Cardiac muscle cell (in vitro differentiated cells and primary cell): ENCODE data around the gene RNF111. TPM values are rescaled to one million over a fixed set of nuclear protein-coding genes. Genes with fewer than 3 reads are reported as not detected.
"Not testable (repeated sequence)": the region's sequence is repeated elsewhere in the genome, so short reads cannot be mapped to it uniquely, and the experiment has no call there.

Source experiments
- DNase-seq, 2 donors: peaks; one replicate each; pipeline versions ENCODE4 v3.0.0 to v3.0.0-alpha.2; 2010 to 2017; ENCODE audit warnings: low read depth in 1 of 2, low spot score in 1 of 2
- H3K27ac ChIP-seq: fragments of 200-600 bp; sonication (generic); 2 replicates; pipeline ENCODE4 v1.5.1; 2016
- H3K27me3 ChIP-seq: fragments of 200-600 bp; sonication (generic); 2 replicates; pipeline ENCODE4 v1.6.0; 2016; ENCODE audit warnings: control low read depth
- H3K36me3 ChIP-seq: fragments of 200-600 bp; sonication (generic); 2 replicates; pipeline ENCODE4 v1.5.1; 2016; ENCODE audit warnings: control low read depth
- H3K4me1 ChIP-seq: fragments of 200-600 bp; sonication (generic); 2 replicates; pipeline ENCODE4 v1.8.1; 2017; ENCODE audit warnings: low read depth, mild to moderate bottlenecking, mixed run types
- H3K4me3 ChIP-seq: fragments of 200-600 bp; sonication (generic); 2 replicates; pipeline ENCODE4 v1.5.1; 2016; ENCODE audit warnings: mild to moderate bottlenecking
- H3K9me3 ChIP-seq: fragments of 200-600 bp; sonication (generic); 2 replicates; pipeline ENCODE4 v1.5.1; 2017; ENCODE audit warnings: low read depth, mild to moderate bottlenecking, control low read depth
- polyA plus RNA-seq: library from polyadenylated mRNA; unstranded; fragments of >200 nt; fragmentation: Nextera tagmentation; extraction: Ambion mirVana; gene quantifications from 2 replicates; pipeline ENCODE4 v1.2.1, GENCODE V29; 2016
- total RNA-seq: library from RNA; depleted of rRNA; stranded (reverse); fragments of >200 nt; gene quantifications from 2 replicates; pipeline ENCODE4 v1.2.3, GENCODE V29; 2016
- TF ChIP-seq, protein P1 (sequence below): IDR thresholded peaks from 2 replicates; pipeline ENCODE4 v1.5.1; 2012; ENCODE audit warnings: low read depth, mild to moderate bottlenecking, low read length

The RNF111 gene
- total and polyA plus RNA-seq, 2 experiments from 2014 or later = 12.4 to 15.1 TPM

GRCh38 chr15:59124261-59124660 is 136.8 kb downstream of the RNF111 start:
- H3K27ac ChIP-seq = no peak overlapping the region
- no peaks in the 10 kb centered on the region for H3K36me3 ChIP-seq
- DNase-seq = no peak

DNA sequence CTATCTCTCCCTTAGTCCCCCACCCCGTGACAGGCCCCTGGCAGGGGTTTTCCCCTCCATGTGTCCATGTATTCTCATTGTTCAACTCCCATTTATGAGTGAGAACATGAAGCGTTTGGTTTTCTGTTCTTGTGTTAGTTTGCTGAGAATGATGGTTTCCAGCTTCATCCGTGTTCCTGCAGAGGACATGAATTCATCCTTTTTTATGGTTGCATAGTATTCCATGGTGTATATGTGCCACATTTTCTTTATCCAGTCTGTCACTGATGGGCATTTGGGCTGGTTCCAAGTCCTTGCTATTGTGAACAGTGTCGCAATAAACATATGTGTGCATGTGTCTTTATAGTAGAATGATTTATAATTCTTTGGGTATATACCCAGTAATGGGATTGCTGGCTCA is 138.2 kb downstream of the RNF111 start:
- not testable (repeated sequence) for H3K27me3 ChIP-seq, DNase-seq, H3K27ac ChIP-seq, H3K4me3 ChIP-seq, H3K9me3 ChIP-seq, H3K4me1 ChIP-seq, H3K36me3 ChIP-seq

More at GRCh38 chr15:59124261-59124660, 136.8 kb downstream of the RNF111 start:
- no peaks in the 10 kb centered on the region for H3K27me3 ChIP-seq
- no peak overlapping the region for H3K4me3 ChIP-seq
- no peaks in the 10 kb centered on the region for H3K4me1 ChIP-seq
- TF ChIP-seq, protein P1, sequence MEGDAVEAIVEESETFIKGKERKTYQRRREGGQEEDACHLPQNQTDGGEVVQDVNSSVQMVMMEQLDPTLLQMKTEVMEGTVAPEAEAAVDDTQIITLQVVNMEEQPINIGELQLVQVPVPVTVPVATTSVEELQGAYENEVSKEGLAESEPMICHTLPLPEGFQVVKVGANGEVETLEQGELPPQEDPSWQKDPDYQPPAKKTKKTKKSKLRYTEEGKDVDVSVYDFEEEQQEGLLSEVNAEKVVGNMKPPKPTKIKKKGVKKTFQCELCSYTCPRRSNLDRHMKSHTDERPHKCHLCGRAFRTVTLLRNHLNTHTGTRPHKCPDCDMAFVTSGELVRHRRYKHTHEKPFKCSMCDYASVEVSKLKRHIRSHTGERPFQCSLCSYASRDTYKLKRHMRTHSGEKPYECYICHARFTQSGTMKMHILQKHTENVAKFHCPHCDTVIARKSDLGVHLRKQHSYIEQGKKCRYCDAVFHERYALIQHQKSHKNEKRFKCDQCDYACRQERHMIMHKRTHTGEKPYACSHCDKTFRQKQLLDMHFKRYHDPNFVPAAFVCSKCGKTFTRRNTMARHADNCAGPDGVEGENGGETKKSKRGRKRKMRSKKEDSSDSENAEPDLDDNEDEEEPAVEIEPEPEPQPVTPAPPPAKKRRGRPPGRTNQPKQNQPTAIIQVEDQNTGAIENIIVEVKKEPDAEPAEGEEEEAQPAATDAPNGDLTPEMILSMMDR = no peak
- no peaks in the 10 kb centered on the region for H3K9me3 ChIP-seq

- not testable (repeated sequence) for H3K4me1 ChIP-seq, DNase-seq, H3K27ac ChIP-seq, H3K36me3 ChIP-seq, H3K27me3 ChIP-seq, H3K4me3 ChIP-seq, H3K9me3 ChIP-seq
Observed at GRCh38 chr15:59127255-59127654, 139.8 kb downstream of the RNF111 start.

GRCh38 chr15:59131456-59131855 is 144.0 kb downstream of the RNF111 start:
- no peaks in the 10 kb centered on the region for H3K27me3 ChIP-seq
- TF ChIP-seq, protein P1 = no peak
- no peaks in the 10 kb centered on the region for H3K4me1 ChIP-seq
- no peak overlapping the region for H3K27ac ChIP-seq
- no peak for DNase-seq
- peaks cover 6% of the 10 kb centered on the region for H3K36me3 ChIP-seq
- no peaks in the 10 kb centered on the region for H3K9me3 ChIP-seq
- H3K4me3 ChIP-seq = no peak overlapping the region

GRCh38 chr15:59131969-59132562 is 144.6 kb downstream of the RNF111 start:
- DNase-seq = no peak
- TF ChIP-seq, protein P1 = no peak
- Histone ChIP-seq H3K9me3 (no peaks in the 10 kb centered on the region), H3K4me3 (no peak overlapping the region), H3K4me1 (no peaks in the 10 kb centered on the region), H3K27me3 (no peaks in the 10 kb centered on the region), H3K27ac (no peak overlapping the region), H3K36me3 (peaks cover 8% of the 10 kb centered on the region)

DNA sequence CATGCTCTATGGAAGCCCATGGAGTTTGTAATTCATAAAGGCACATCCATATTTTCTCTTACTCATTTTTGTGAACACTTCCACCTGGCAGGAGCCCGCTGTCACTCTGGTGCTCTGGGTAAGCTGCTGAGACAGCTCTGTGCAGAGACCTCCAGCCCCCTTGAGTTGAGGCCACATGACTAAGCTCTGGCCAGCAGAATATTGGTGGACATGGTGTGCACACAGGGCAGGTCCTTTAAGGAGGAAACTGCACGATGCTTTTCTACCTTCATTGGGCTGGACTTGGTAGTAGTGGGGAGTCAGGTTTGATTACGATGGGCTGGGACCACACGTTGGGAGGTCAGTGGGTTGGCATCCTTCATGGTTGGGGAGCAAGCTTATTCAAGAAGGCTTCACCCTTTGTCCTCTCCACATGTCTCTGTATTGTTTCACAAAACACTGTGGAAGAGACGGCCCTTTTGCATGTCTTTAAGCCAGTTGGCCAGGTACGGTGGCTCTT is 146.5 kb downstream of the RNF111 start:
- TF ChIP-seq, protein P1 = no peak
- H3K36me3 ChIP-seq = peaks cover 8% of the 10 kb centered on the region
- no peak overlapping the region for H3K4me3 ChIP-seq
- no peak overlapping the region for H3K27ac ChIP-seq
- H3K27me3 ChIP-seq = no peaks in the 10 kb centered on the region
- no peaks in the 10 kb centered on the region for H3K9me3 ChIP-seq
- DNase-seq = no peak
- no peaks in the 10 kb centered on the region for H3K4me1 ChIP-seq
